Right forelimb (tissue), 1 donor: Measurements from ENCODE around the gene JAKMIP3.
A peak's percentile ranks its signal among the peaks of the same experiment; 100 is the strongest.

Experiments used
- DNase-seq: peaks from one replicate; pipeline ENCODE4 v3.0.0-alpha.2; 2018

Gene JAKMIP3

GRCh38 chr10:132044803-132045202, 20.9 kb upstream of the JAKMIP3 start:
- DNase-seq = no peak

GRCh38 chr10:132045324-132045723, 20.4 kb upstream of the JAKMIP3 start:
- DNase-seq = no peak

- no peak for DNase-seq
These were observed 18.0 kb upstream of the JAKMIP3 start for GRCh38 chr10:132047575-132048293.

- DNase-seq = no peak
These were observed 17.5 kb upstream of the JAKMIP3 start for GRCh38 chr10:132048294-132048667.

GRCh38 chr10:132050191-132050590, 15.6 kb upstream of the JAKMIP3 start:
- no peak for DNase-seq

GRCh38 chr10:132052124-132052523, 13.6 kb upstream of the JAKMIP3 start:
- DNase-seq = no peak

GRCh38 chr10:132054564-132054963, 11.2 kb upstream of the JAKMIP3 start:
- peak; percentile 38 for DNase-seq

- DNase-seq = no peak
These were observed 10.1 kb upstream of the JAKMIP3 start for GRCh38 chr10:132055616-132056015.

GRCh38 chr10:132056663-132057062, 9.1 kb upstream of the JAKMIP3 start:
- DNase-seq = no peak

GRCh38 chr10:132057191-132057681, 8.5 kb upstream of the JAKMIP3 start:
- DNase-seq = peak; percentile 32

GRCh38 chr10:132058111-132058745, 7.5 kb upstream of the JAKMIP3 start:
- DNase-seq = peak; percentile 23

GRCh38 chr10:132058793-132059759, 6.7 kb upstream of the JAKMIP3 start:
- DNase-seq = peak; percentile 4

GRCh38 chr10:132059760-132060508, 5.8 kb upstream of the JAKMIP3 start:
- peak; percentile 15 for DNase-seq

- DNase-seq = peak; percentile 6
These were observed 4.7 kb upstream of the JAKMIP3 start for GRCh38 chr10:132061030-132061429.

GRCh38 chr10:132061465-132061864, 4.3 kb upstream of the JAKMIP3 start:
- DNase-seq = no peak

GRCh38 chr10:132062116-132062515, 3.6 kb upstream of the JAKMIP3 start:
- peak; percentile 7 for DNase-seq

- peak; percentile 28 for DNase-seq
These were observed 2.9 kb upstream of the JAKMIP3 start for GRCh38 chr10:132062641-132063390.

- DNase-seq = no peak
These were observed 2.3 kb upstream of the JAKMIP3 start for GRCh38 chr10:132063432-132063831.

- no peak for DNase-seq
These were observed 1.5 kb upstream of the JAKMIP3 start for GRCh38 chr10:132064082-132064755.

- no peak for DNase-seq
These were observed 842 bp upstream of the JAKMIP3 start for GRCh38 chr10:132064771-132065437.

- peak; percentile 51 for DNase-seq
These were observed 440 bp downstream of the JAKMIP3 start for GRCh38 chr10:132066186-132066585.
